Thyroid gland (tissue), 4 donors: Measurements from ENCODE around the gene ENTHD1. TPM values are rescaled to one million over a fixed set of nuclear protein-coding genes. Genes with fewer than 3 reads are reported as not detected.

ENCODE experiments used
- DNase-seq, 2 donors: peaks; one replicate each; pipeline ENCODE4 v3.0.0-alpha.2; 2019
- H3K27ac ChIP-seq, 3 donors: fragments of 200-600 bp; sonication (generic); 1 replicate in 2 of 3; 2 replicates in 1 of 3; pipeline ENCODE4 v1.5.1; 2016 to 2019; ENCODE audit warnings: mild to moderate bottlenecking in 1 of 3, moderate library complexity in 1 of 3
- H3K27me3 ChIP-seq: fragments of 200-600 bp; sonication (generic); one replicate; pipeline ENCODE4 v1.5.1; 2019
- H3K36me3 ChIP-seq, 2 donors: fragments of 200-600 bp; sonication (generic); one replicate each; pipeline ENCODE4 v1.5.1; 2016 to 2019
- H3K4me1 ChIP-seq, 2 donors: fragments of 200-600 bp; sonication (generic); one replicate each; pipeline ENCODE4 v1.5.1; 2017 to 2019
- H3K4me3 ChIP-seq, 3 donors: fragments of 200-600 bp; sonication (generic); replicated peaks in 1 of 3; 1 replicate in 2 of 3; 2 replicates in 1 of 3; pipeline ENCODE4 v1.5.1; 2016; ENCODE audit warnings: mild to moderate bottlenecking in 1 of 3
- H3K9me3 ChIP-seq: fragments of 200-600 bp; sonication (generic); one replicate; pipeline ENCODE4 v1.5.1; 2017
- CTCF ChIP-seq, 6 experiments: fragments of 200-600 bp in 3 of 6; fragments of 450-650 bp in 3 of 6; sonication (generic) in 3 of 6; IDR thresholded peaks; one replicate each; pipeline ENCODE4 v1.5.1; 2016 to 2019; ENCODE audit warnings: antibody characterized with exemption in 6 of 6, mild to moderate bottlenecking in 2 of 6, inconsistent platforms in 1 of 6, moderate library complexity in 1 of 6
- POLR2A ChIP-seq, 2 donors: fragments of 450-650 bp; IDR thresholded peaks; one replicate each; pipeline ENCODE4 v1.6.1; 2017; ENCODE audit warnings: antibody characterized with exemption in 2 of 2, mild to moderate bottlenecking in 2 of 2, moderate library complexity in 1 of 2
- WGBS, 2 donors: methylation state at CpG; one replicate each; pipeline ENCODE4 v1.1.5; 2017; 5-methylcytosine and 5-hydroxymethylcytosine counted together
- intact Hi-C: fragments of 100-400 bp; cut with DNase I; formaldehyde crosslinking; loops from one replicate; pipeline ENCODE4 v1.15.1; 2023
- total RNA-seq, 4 donors: library from RNA; depleted of rRNA; stranded (reverse); fragments of >200 nt; gene quantifications; one replicate each; pipeline ENCODE4 v1.2.3, GENCODE V29; 2016

The ENTHD1 gene
- total RNA-seq, 4 donors from 2014 or later: 1.3 TPM; not detected in 3

GRCh38 chr22:39925273-39925672, 31.7 kb upstream of the ENTHD1 start:
- Histone ChIP-seq H3K9me3 (no peaks in the 10 kb centered on the region), H3K27me3 (no peaks in the 10 kb centered on the region), H3K4me3 (no peak overlapping the region), H3K36me3 (no peaks in the 10 kb centered on the region), H3K27ac (no peak overlapping the region), H3K4me1 (peaks cover 16 to 20% of the 10 kb centered on the region in 2 donors)
- intact Hi-C loops: no loop called here
- WGBS, 2 donors: 83 to 97% methylated on average over 2 of the region's 2 CpGs
- DNase-seq: no peak
- TF ChIP-seq POLR2A (IDR thresholded peaks at IDR 0.05) (no peak), CTCF (IDR thresholded peaks at IDR 0.05) (no peak)

GRCh38 chr22:39924286-39924685, 30.7 kb upstream of the ENTHD1 start:
- 87 to 95% methylated on average over 18 of the region's 18 CpGs for WGBS, 2 donors
- Histone ChIP-seq H3K4me1 (peaks cover 17 to 22% of the 10 kb centered on the region in 2 donors), H3K27me3 (no peaks in the 10 kb centered on the region), H3K9me3 (no peaks in the 10 kb centered on the region), H3K27ac (no peak overlapping the region), H3K36me3 (no peaks in the 10 kb centered on the region), H3K4me3 (no peak overlapping the region)
- intact Hi-C loops: no loop called here
- DNase-seq: no peak
- TF ChIP-seq POLR2A (IDR thresholded peaks at IDR 0.05): no peak
- TF ChIP-seq CTCF (IDR thresholded peaks at IDR 0.05): no peak

GRCh38 chr22:39923696-39924095, 30.1 kb upstream of the ENTHD1 start:
- TF ChIP-seq CTCF (IDR thresholded peaks at IDR 0.05) (no peak), POLR2A (IDR thresholded peaks at IDR 0.05) (no peak)
- Histone ChIP-seq H3K4me3 (no peak overlapping the region), H3K4me1 (peaks cover 18 to 24% of the 10 kb centered on the region in 2 donors), H3K9me3 (no peaks in the 10 kb centered on the region), H3K36me3 (no peaks in the 10 kb centered on the region), H3K27me3 (no peaks in the 10 kb centered on the region), H3K27ac (no peak overlapping the region)
- 71 to 86% methylated on average over 5 of the region's 5 CpGs for WGBS, 2 donors
- intact Hi-C loops: no loop called here
- no peak for DNase-seq

- intact Hi-C loops: no loop called here
- Histone ChIP-seq H3K27me3 (no peaks in the 10 kb centered on the region), H3K36me3 (no peaks in the 10 kb centered on the region), H3K4me1 (peaks cover 40 to 44% of the 10 kb centered on the region in 2 donors), H3K4me3 (no peak overlapping the region), H3K9me3 (no peaks in the 10 kb centered on the region), H3K27ac (peak overlapping the region in 2 of 3 donors; percentile 43 to 66)
- no peak for DNase-seq
- TF ChIP-seq CTCF (IDR thresholded peaks at IDR 0.05) (no peak), POLR2A (IDR thresholded peaks at IDR 0.05) (no peak)
- 65 to 67% methylated on average over 8 of the region's 8 CpGs for WGBS, 2 donors
These were observed 26.7 kb upstream of the ENTHD1 start for GRCh38 chr22:39920134-39920743.

- peak in 1 of 2 donors; percentile 25 for DNase-seq
- no peaks in the 10 kb centered on the region for H3K9me3 ChIP-seq
- peaks cover 56 to 64% of the 10 kb centered on the region in 2 donors for H3K4me1 ChIP-seq
- intact Hi-C loops: no loop called here
- no peak overlapping the region for H3K4me3 ChIP-seq
- TF ChIP-seq CTCF (IDR thresholded peaks at IDR 0.05) (no peak), POLR2A (IDR thresholded peaks at IDR 0.05) (no peak)
- WGBS, 2 donors: 33% methylated on average over 12 of the region's 12 CpGs
- H3K27me3 ChIP-seq: no peaks in the 10 kb centered on the region
- no peaks in the 10 kb centered on the region for H3K36me3 ChIP-seq
- H3K27ac ChIP-seq: peak overlapping the region; percentile 78 to 89 (median 85)
These were observed 24.4 kb upstream of the ENTHD1 start for GRCh38 chr22:39917776-39918495.
